ENCODE data around the gene TMEM132C. TPM values are rescaled to one million over a fixed set of nuclear protein-coding genes. Genes with fewer than 3 reads are reported as not detected.

Gene TMEM132C
- total RNA-seq, 1 experiment from 2014 or later = not detected

DNA sequence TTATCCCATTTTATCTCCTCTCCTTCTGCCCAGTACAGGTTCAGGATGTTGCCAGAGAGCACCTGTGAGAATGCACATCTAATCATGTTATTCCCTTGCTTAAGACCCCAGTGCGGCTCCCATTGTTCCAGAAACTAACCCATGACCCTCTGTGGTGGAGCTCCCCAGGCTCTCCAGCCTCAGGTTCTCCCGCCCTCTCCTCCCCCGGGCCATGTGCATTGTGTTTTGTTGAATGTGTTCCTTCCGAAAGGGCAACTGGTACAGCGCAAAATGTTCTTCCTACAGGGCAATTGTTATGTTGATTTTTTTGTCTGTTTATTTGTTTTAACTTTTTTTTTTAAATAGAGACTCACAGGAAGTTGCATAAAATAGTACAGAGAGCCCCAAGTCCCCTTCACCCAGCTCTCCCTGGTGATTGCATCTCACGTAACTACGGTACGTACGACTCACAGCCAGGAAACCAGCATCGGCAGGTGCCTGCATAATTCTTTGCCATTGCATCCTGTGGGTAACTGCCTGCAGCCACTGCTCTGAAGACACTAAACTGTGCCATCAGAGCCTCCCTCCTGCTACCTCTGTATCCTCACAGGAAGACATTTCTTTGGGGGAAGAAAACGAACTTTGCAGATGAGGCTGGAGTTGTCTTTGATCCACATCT is 31.2 kb downstream of the TMEM132C start:
- Mint-ChIP-seq H3K4me1 (ENCODE audit: insufficient read depth, unreplicated experiment) (no peaks in the 10 kb centered on the region), H3K27me3 (ENCODE audit: insufficient read depth, unreplicated experiment) (no peaks in the 10 kb centered on the region), H3K36me3 (ENCODE audit: insufficient read depth, unreplicated experiment) (no peaks in the 10 kb centered on the region), H3K4me3 (ENCODE audit: unreplicated experiment) (no peak overlapping the region), H3K9me3 (ENCODE audit: unreplicated experiment) (peaks cover 46% of the 10 kb centered on the region), H3K27ac (ENCODE audit: low read depth, unreplicated experiment) (no peak overlapping the region)
- CTCF ChIA-PET = interaction anchor here (0.6 to 1.0 kb wide), 2 partner anchors 17 to 520 kb away, joined by 3 to 8 read pairs; no protein-coding TSS in a partner anchor
- POLR2A ChIA-PET = no interaction called here
- TF ChIP-seq, protein P1, sequence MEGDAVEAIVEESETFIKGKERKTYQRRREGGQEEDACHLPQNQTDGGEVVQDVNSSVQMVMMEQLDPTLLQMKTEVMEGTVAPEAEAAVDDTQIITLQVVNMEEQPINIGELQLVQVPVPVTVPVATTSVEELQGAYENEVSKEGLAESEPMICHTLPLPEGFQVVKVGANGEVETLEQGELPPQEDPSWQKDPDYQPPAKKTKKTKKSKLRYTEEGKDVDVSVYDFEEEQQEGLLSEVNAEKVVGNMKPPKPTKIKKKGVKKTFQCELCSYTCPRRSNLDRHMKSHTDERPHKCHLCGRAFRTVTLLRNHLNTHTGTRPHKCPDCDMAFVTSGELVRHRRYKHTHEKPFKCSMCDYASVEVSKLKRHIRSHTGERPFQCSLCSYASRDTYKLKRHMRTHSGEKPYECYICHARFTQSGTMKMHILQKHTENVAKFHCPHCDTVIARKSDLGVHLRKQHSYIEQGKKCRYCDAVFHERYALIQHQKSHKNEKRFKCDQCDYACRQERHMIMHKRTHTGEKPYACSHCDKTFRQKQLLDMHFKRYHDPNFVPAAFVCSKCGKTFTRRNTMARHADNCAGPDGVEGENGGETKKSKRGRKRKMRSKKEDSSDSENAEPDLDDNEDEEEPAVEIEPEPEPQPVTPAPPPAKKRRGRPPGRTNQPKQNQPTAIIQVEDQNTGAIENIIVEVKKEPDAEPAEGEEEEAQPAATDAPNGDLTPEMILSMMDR (IDR thresholded peaks at IDR 0.05; ENCODE audit: unreplicated experiment) = no peak
- no TSS peak for BruUV-seq (replicated peaks)
- intact Hi-C loops (cut with micrococcal nuclease) = no loop called here
- no peak for DNase-seq (ENCODE audit: unreplicated experiment)

DNA sequence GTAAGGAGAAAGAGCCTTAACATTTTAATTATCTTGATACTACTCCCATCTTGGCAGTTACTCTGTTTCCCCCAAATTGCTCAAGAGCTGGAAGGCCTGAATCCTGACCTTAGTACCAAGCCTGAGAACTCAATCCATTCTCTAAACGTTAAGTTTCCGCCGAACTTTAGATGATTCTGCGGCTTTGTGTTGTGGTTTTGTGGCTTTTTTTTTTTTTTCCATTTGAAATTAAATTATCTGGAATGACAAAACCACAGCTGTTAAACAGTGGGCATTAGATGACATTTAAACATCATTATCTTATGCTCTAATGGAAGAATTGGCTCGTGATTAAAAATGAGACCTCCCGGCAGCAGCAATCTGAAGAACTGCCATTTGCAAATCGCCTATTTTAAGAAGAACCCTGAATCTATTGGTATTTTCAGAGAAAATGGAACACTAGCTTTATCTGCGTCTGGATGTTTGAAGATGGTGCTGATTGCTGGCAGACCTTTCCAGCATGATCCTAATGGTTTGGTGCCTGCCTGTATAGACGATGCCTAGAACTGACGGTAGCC is 38.4 kb downstream of the TMEM132C start:
- Mint-ChIP-seq H3K4me1 (ENCODE audit: insufficient read depth, unreplicated experiment) (no peaks in the 10 kb centered on the region), H3K9me3 (ENCODE audit: unreplicated experiment) (peaks cover 32% of the 10 kb centered on the region), H3K27ac (ENCODE audit: low read depth, unreplicated experiment) (no peak overlapping the region), H3K4me3 (ENCODE audit: unreplicated experiment) (no peak overlapping the region), H3K36me3 (ENCODE audit: insufficient read depth, unreplicated experiment) (no peaks in the 10 kb centered on the region), H3K27me3 (ENCODE audit: insufficient read depth, unreplicated experiment) (no peaks in the 10 kb centered on the region)
- TF ChIP-seq, protein P1 (IDR thresholded peaks at IDR 0.05; ENCODE audit: unreplicated experiment) = no peak
- ChIA-PET CTCF (interaction anchor here (0.7 kb wide), 1 partner anchor 1332 kb away, joined by 3 read pairs; no protein-coding TSS in a partner anchor), POLR2A (no interaction called here)
- intact Hi-C loops (cut with micrococcal nuclease) = no loop called here
- DNase-seq (ENCODE audit: unreplicated experiment) = no peak
- no TSS peak for BruUV-seq (replicated peaks)

DNA sequence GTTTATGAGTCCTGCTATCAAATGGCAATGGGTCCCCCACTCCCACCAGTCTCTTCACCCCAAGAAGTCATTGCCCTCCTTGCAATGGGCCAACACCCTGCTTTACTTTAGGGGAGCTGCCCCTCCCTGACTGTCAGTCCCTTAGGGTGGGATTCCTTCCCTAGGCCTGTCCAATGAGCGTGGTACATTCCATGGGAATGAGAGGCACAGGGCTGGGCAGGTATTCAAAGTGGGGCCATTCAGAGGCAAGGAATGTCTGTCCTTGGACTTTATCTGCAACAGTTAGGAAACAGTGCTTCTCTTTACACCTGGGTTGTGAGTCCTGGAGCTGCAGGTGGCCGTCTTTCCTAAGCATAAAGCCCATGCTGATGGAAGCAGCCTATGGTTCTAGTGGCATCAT is 40.8 kb downstream of the TMEM132C start:
- TF ChIP-seq, protein P1 (IDR thresholded peaks at IDR 0.05; ENCODE audit: unreplicated experiment) = no peak
- ChIA-PET POLR2A (no interaction called here), CTCF (no interaction called here)
- Mint-ChIP-seq H3K27me3 (ENCODE audit: insufficient read depth, unreplicated experiment) (no peaks in the 10 kb centered on the region), H3K4me3 (ENCODE audit: unreplicated experiment) (no peak overlapping the region), H3K27ac (ENCODE audit: low read depth, unreplicated experiment) (no peak overlapping the region), H3K4me1 (ENCODE audit: insufficient read depth, unreplicated experiment) (no peaks in the 10 kb centered on the region), H3K36me3 (ENCODE audit: insufficient read depth, unreplicated experiment) (no peaks in the 10 kb centered on the region), H3K9me3 (ENCODE audit: unreplicated experiment) (peaks cover 31% of the 10 kb centered on the region)
- DNase-seq (ENCODE audit: unreplicated experiment) = no peak
- BruUV-seq (replicated peaks) = no TSS peak
- intact Hi-C loops (cut with micrococcal nuclease) = no loop called here

DNA sequence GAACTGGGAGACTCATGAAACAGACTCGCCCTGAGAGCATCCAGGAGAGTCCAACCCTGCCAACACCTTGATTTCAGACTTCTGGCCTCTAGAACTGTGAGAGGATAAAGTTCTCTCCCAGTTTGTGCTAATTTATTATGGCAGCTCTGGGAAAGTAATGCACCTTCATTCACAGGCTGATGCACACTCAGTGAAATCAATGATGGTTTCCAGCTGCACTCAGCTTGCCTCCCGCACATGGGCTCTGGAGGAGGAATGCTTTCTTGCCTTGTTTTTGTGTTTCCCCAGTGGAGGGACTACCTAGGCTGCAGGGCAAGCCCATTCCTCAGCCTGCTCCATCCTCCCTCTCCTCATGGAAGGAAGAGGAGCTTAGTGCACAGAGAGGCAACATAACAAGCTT is 45.7 kb downstream of the TMEM132C start:
- ChIA-PET CTCF (no interaction called here), POLR2A (no interaction called here)
- no peaks in the 10 kb centered on the region for H3K36me3 Mint-ChIP-seq (ENCODE audit: insufficient read depth, unreplicated experiment)
- intact Hi-C loops (cut with micrococcal nuclease) = no loop called here
- no peaks in the 10 kb centered on the region for H3K27me3 Mint-ChIP-seq (ENCODE audit: insufficient read depth, unreplicated experiment)
- H3K4me3 Mint-ChIP-seq (ENCODE audit: unreplicated experiment) = no peak overlapping the region
- no peak for DNase-seq (ENCODE audit: unreplicated experiment)
- no peaks in the 10 kb centered on the region for H3K4me1 Mint-ChIP-seq (ENCODE audit: insufficient read depth, unreplicated experiment)
- no peak overlapping the region for H3K27ac Mint-ChIP-seq (ENCODE audit: low read depth, unreplicated experiment)
- no TSS peak for BruUV-seq (replicated peaks)
- H3K9me3 Mint-ChIP-seq (ENCODE audit: unreplicated experiment) = peaks cover 50% of the 10 kb centered on the region
- TF ChIP-seq, protein P1 (IDR thresholded peaks at IDR 0.05; ENCODE audit: unreplicated experiment) = no peak
